Heart left ventricle (tissue), 16 donors: ENCODE measurements around the gene NPHP1. TPM values are rescaled to one million over a fixed set of nuclear protein-coding genes. Genes with fewer than 3 reads are reported as not detected.

Experiments
- ATAC-seq, 4 donors: fragments of 200-7000 bp; cut with Tn5 transposase; one replicate each; pipeline ENCODE4 v1.9.1; 2020 to 2022; ENCODE audit warnings: moderate library complexity in 4 of 4, mild to moderate bottlenecking in 3 of 4, moderate number of reproducible peaks in 1 of 4
- DNase-seq, 5 donors: peaks; one replicate each; pipeline ENCODE4 v3.0.0-alpha.2; 2020
- H3K27ac ChIP-seq, 12 donors: fragments of 200-600 bp; sonication (generic) in 4 of 12; one replicate each; pipeline versions ENCODE4 v1.5.0 to v1.8.0; 2016 to 2022; ENCODE audit warnings: mild to moderate bottlenecking in 2 of 12
- H3K27me3 ChIP-seq, 9 donors: fragments of 200-600 bp; sonication (generic) in 2 of 9; one replicate each; pipeline versions ENCODE4 v1.5.1 to v1.8.0; 2016 to 2022; ENCODE audit warnings: mild to moderate bottlenecking in 3 of 9
- H3K36me3 ChIP-seq, 9 donors: fragments of 200-600 bp; sonication (generic) in 2 of 9; one replicate each; pipeline versions ENCODE4 v1.5.0 to v1.8.0; 2018 to 2022; ENCODE audit warnings: mild to moderate bottlenecking in 2 of 9
- H3K4me1 ChIP-seq, 12 donors: fragments of 200-600 bp; sonication (generic) in 4 of 12; one replicate each; pipeline versions ENCODE4 v1.5.0 to v1.8.0; 2016 to 2022; ENCODE audit warnings: mild to moderate bottlenecking in 3 of 12
- H3K4me3 ChIP-seq, 12 donors: fragments of 200-600 bp; sonication (generic) in 4 of 12; one replicate each; pipeline versions ENCODE4 v1.5.0 to v1.8.0; 2017 to 2022; ENCODE audit warnings: mild to moderate bottlenecking in 9 of 12, moderate library complexity in 4 of 12
- H3K9me3 ChIP-seq, 12 donors: fragments of 200-600 bp; sonication (generic) in 4 of 12; one replicate each; pipeline versions ENCODE4 v1.5.0 to v1.8.0; 2016 to 2022; ENCODE audit warnings: mild to moderate bottlenecking in 1 of 12
- CTCF ChIP-seq, 12 donors: fragments of 200-600 bp; sonication (generic) in 4 of 12; IDR thresholded peaks; one replicate each; pipeline versions ENCODE4 v1.5.0 to v1.8.0; 2018 to 2022; ENCODE audit warnings: antibody characterized with exemption in 12 of 12, mild to moderate bottlenecking in 5 of 12
- POLR2A ChIP-seq, 2 donors: fragments of 450-650 bp; IDR thresholded peaks; one replicate each; pipeline ENCODE4 v1.6.1; 2017; ENCODE audit warnings: antibody characterized with exemption in 2 of 2, mild to moderate bottlenecking in 2 of 2, moderate library complexity in 2 of 2
- WGBS, 4 donors: extraction: QIAGEN DNeasy Blood & Tissue Kit in 2 of 4; methylation state at CpG; one replicate each; pipeline versions ENCODE4 v1.1.5 to v1.1.7; 2013 to 2018; 5-methylcytosine and 5-hydroxymethylcytosine counted together
- intact Hi-C, 10 donors: fragments of 100-400 bp; cut with DNase I; formaldehyde crosslinking; loops; one replicate each; pipeline versions ENCODE4 v1.11.1 to v1.14.2; 2022
- polyA plus RNA-seq, 2 donors: library from polyadenylated mRNA; stranded (reverse); fragments of 200-250 nt; gene quantifications; one replicate each; pipeline ENCODE4 v1.2.3, GENCODE V29; 2013
- total RNA-seq, 9 donors: library from RNA; depleted of rRNA in 2 of 9; stranded (reverse); fragments of >200 nt in 2 of 9; fragmentation: NEBNext Ultra II Directional in 3 of 9; extraction: Animal tissue kit (Norgen Biotek cat#: 25700) in 3 of 9; gene quantifications; one replicate each; pipeline versions ENCODE4 v1.1.0 to v1.2.4, GENCODE V29; 2016 to 2023
- donor health status: ischemic (EF 13 %, LVEDD 7.1; RV severe dilation, severe dysfunction).
- donor health status: healthy with polysubstance abuse.
- donor health status: DM: no; HTN: yes; CAD: no.
- donor health status: DM: no; HTN: no; CAD: no.
- donor health status: ischemic (EF 25% LVEDD 6.9; RV normal size, moderate dysfunction).
- donor health status: ischemic (EF 25% LVEDD 5.7; RV mildly dilated, moderate dysfunction).
- donor health status: healthy.
- donor health status: DM: yes; HTN: yes; CAD: no.
- donor health status: ischemic (EF 35%, LVEDD 5.7; RV mildly dilated, moderate dysfunction).
- donor health status: nonischemic (EF 11% LVEDD 7.7; RV severe dilation, severe dysfunction).
- donor health status: DM: yes; HTN: yes; CAD: no.
- donor health status: PGD.
- donor health status: ischemic (EF 29% LVEDD 5.4; RV normal size, mild dysfunction).
- donor health status: nonischemic (EF 23%, LVEDD 6.1; RV moderate dilation, normal function).

The NPHP1 gene
- total and polyA plus RNA-seq, 11 donors: 4.7 to 7.9 (median 5.6) TPM

GRCh38 chr2:110172506-110172905 is 32.3 kb downstream of the NPHP1 start:
- Histone ChIP-seq H3K27me3 (no peaks in the 10 kb centered on the region), H3K4me3 (no peak overlapping the region), H3K27ac (no peak overlapping the region), H3K36me3 (peaks cover 0 to 6% (median 0%) of the 10 kb centered on the region in 9 donors), H3K4me1 (peaks cover 0 to 7% (median 0%) of the 10 kb centered on the region in 12 donors), H3K9me3 (no peaks in the 10 kb centered on the region)
- WGBS, 4 donors: 86 to 90% (median 88%) methylated on average over 6 of the region's 6 CpGs
- intact Hi-C loops: no loop called here
- no peak for DNase-seq
- no peak for TF ChIP-seq POLR2A (IDR thresholded peaks at IDR 0.05)
- TF ChIP-seq CTCF (IDR thresholded peaks at IDR 0.05): no peak
- ATAC-seq: no peak

GRCh38 chr2:110170102-110170501 is 34.7 kb downstream of the NPHP1 start:
- 79 to 82% (median 81%) methylated on average over 3 of the region's 3 CpGs for WGBS, 4 donors
- Histone ChIP-seq H3K36me3 (peaks cover 0 to 6% (median 0%) of the 10 kb centered on the region in 9 donors), H3K4me3 (no peak overlapping the region), H3K27me3 (no peaks in the 10 kb centered on the region), H3K4me1 (peaks cover 0 to 7% (median 0%) of the 10 kb centered on the region in 12 donors), H3K27ac (no peak overlapping the region), H3K9me3 (no peaks in the 10 kb centered on the region)
- ATAC-seq (peak in 3 of 4 donors; percentile 62 to 83 (median 74)), DNase-seq (no peak)
- intact Hi-C loops: no loop called here
- no peak for TF ChIP-seq POLR2A (IDR thresholded peaks at IDR 0.05)
- TF ChIP-seq CTCF (IDR thresholded peaks at IDR 0.05): no peak

- Histone ChIP-seq H3K27me3 (no peaks in the 10 kb centered on the region), H3K9me3 (no peaks in the 10 kb centered on the region), H3K27ac (no peak overlapping the region), H3K4me1 (peaks cover 0 to 7% (median 0%) of the 10 kb centered on the region in 12 donors), H3K36me3 (peaks cover 0 to 15% (median 2%) of the 10 kb centered on the region in 9 donors), H3K4me3 (no peak overlapping the region)
- WGBS, 4 donors: 74 to 81% (median 79%) methylated on average over 5 of the region's 5 CpGs
- TF ChIP-seq POLR2A (IDR thresholded peaks at IDR 0.05) (no peak), CTCF (IDR thresholded peaks at IDR 0.05) (no peak)
- intact Hi-C loops: no loop called here
- ATAC-seq (no peak), DNase-seq (no peak)
These were observed 37.4 kb downstream of the NPHP1 start for GRCh38 chr2:110167326-110168000.

GRCh38 chr2:110166266-110166665 is 38.5 kb downstream of the NPHP1 start:
- 88 to 95% (median 90%) methylated on average over 2 of the region's 2 CpGs for WGBS, 4 donors
- Histone ChIP-seq H3K4me3 (no peak overlapping the region), H3K27ac (no peak overlapping the region), H3K4me1 (peaks cover 0 to 7% (median 0%) of the 10 kb centered on the region in 12 donors), H3K36me3 (peaks cover 0 to 16% (median 5%) of the 10 kb centered on the region in 9 donors), H3K27me3 (no peaks in the 10 kb centered on the region), H3K9me3 (no peaks in the 10 kb centered on the region)
- intact Hi-C loops: no loop called here
- ATAC-seq (no peak), DNase-seq (no peak)
- TF ChIP-seq POLR2A (IDR thresholded peaks at IDR 0.05) (no peak), CTCF (IDR thresholded peaks at IDR 0.05) (no peak)
